Fibroblast of skin of scalp (primary cell): Measurements from ENCODE around the gene ZNF674. TPM values are rescaled to one million over a fixed set of nuclear protein-coding genes. Genes with fewer than 3 reads are reported as not detected.

Source experiments
- DNase-seq: peaks from one replicate; pipeline ENCODE4 v3.0.0-alpha.2; 2013
- polyA plus RNA-seq, 2 experiments: library from polyadenylated mRNA; unstranded; fragments of 120-200 nt; gene quantifications; one replicate each; pipeline ENCODE4 v1.2.1, GENCODE V29; 2013; ENCODE audit not compliant: insufficient read length in 2 of 2

Gene ZNF674
- 4.5 TPM for polyA plus RNA-seq (2013, experiment 1 of 2; ENCODE audit: insufficient read length)
- 3.8 TPM for polyA plus RNA-seq (2013, experiment 2 of 2; ENCODE audit: insufficient read length)

- DNase-seq: peak; percentile 93
Observed at GRCh38 chrX:46545111-46546005, at the start of gene ZNF674. ZNF674 (minus strand) TSS chrX:46545421; CDS start chrX:46542087, 3,334 bp downstream.

- DNase-seq: peak; percentile 69
Observed at GRCh38 chrX:46589977-46590723, 44.9 kb upstream of the ZNF674 start.

- DNase-seq: peak; percentile 82
Observed at GRCh38 chrX:46588263-46588662, 43.0 kb upstream of the ZNF674 start.

- no peak for DNase-seq
Observed at GRCh38 chrX:46587753-46588171, 42.5 kb upstream of the ZNF674 start.

GRCh38 chrX:46587158-46587557, 41.9 kb upstream of the ZNF674 start:
- DNase-seq: peak; percentile 68

- DNase-seq: no peak
Observed at GRCh38 chrX:46584736-46585135, 39.5 kb upstream of the ZNF674 start.

- peak; percentile 88 for DNase-seq
Observed at GRCh38 chrX:46582966-46583365, 37.7 kb upstream of the ZNF674 start.

- DNase-seq: peak; percentile 73
Observed at GRCh38 chrX:46582325-46582724, 37.1 kb upstream of the ZNF674 start.

GRCh38 chrX:46580613-46581012, 35.4 kb upstream of the ZNF674 start:
- no peak for DNase-seq

GRCh38 chrX:46579250-46579649, 34.0 kb upstream of the ZNF674 start:
- DNase-seq: no peak

GRCh38 chrX:46577221-46578005, 32.2 kb upstream of the ZNF674 start:
- no peak for DNase-seq

GRCh38 chrX:46576458-46576857, 31.2 kb upstream of the ZNF674 start:
- no peak for DNase-seq

GRCh38 chrX:46575991-46576392, 30.8 kb upstream of the ZNF674 start:
- DNase-seq: no peak

GRCh38 chrX:46575586-46575985, 30.4 kb upstream of the ZNF674 start:
- no peak for DNase-seq

- no peak for DNase-seq
Observed at GRCh38 chrX:46574774-46575381, 29.7 kb upstream of the ZNF674 start.

- DNase-seq: peak; percentile 58
Observed at GRCh38 chrX:46573892-46574773, 28.9 kb upstream of the ZNF674 start.

- DNase-seq: peak; percentile 69
Observed at GRCh38 chrX:46573331-46573891, 28.2 kb upstream of the ZNF674 start, which contains the start of gene CHST7. CHST7 (plus strand) TSS chrX:46573765; CDS start chrX:46573932, 167 bp downstream.

- no peak for DNase-seq
Observed at GRCh38 chrX:46572340-46572936, 27.2 kb upstream of the ZNF674 start.

- DNase-seq: no peak
Observed at GRCh38 chrX:46571423-46572339, 26.5 kb upstream of the ZNF674 start.
